ENCODE data around the gene PLAA.
"Not testable (repeated sequence)": the region's sequence is repeated elsewhere in the genome, so short reads cannot be mapped to it uniquely, and the experiment has no call there.

Gene PLAA

GRCh38 chr9:26928902-26929495 lies 18.0 kb downstream of the PLAA start:
- no peak for DNase-seq

GRCh38 chr9:26925609-26926008 lies 21.4 kb downstream of the PLAA start:
- no peak for DNase-seq

- no peak for DNase-seq
Measured at GRCh38 chr9:26919698-26920097, 27.3 kb downstream of the PLAA start.

GRCh38 chr9:26913138-26913668 lies 33.8 kb downstream of the PLAA start:
- DNase-seq: no peak

GRCh38 chr9:26904671-26905070 lies 42.4 kb downstream of the PLAA start:
- DNase-seq: no peak

- peak; percentile 41 for DNase-seq
Measured at GRCh38 chr9:26904070-26904469, 43.0 kb downstream of the PLAA start.

- peak; percentile 36 for DNase-seq
Measured at GRCh38 chr9:26893030-26893676, 53.9 kb downstream of the PLAA start.

- DNase-seq: peak; percentile 98
Measured at GRCh38 chr9:26892251-26893029, 54.6 kb downstream of the PLAA start, which contains the start of gene CAAP1. Gene CAAP1, minus strand, starts transcription at chr9:26892802. Its CDS starts 87 bp downstream, at chr9:26892715.

GRCh38 chr9:26891726-26892125 lies 55.3 kb downstream of the PLAA start:
- DNase-seq: peak; percentile 56

- DNase-seq: no peak
Measured at GRCh38 chr9:26888271-26888670, 58.8 kb downstream of the PLAA start.

GRCh38 chr9:26882154-26882553 lies 64.9 kb downstream of the PLAA start:
- no peak for DNase-seq

GRCh38 chr9:26880262-26880661 lies 66.8 kb downstream of the PLAA start:
- no peak for DNase-seq

GRCh38 chr9:26875155-26875554 lies 71.9 kb downstream of the PLAA start:
- not testable (repeated sequence) for DNase-seq

GRCh38 chr9:26870292-26870691 lies 76.8 kb downstream of the PLAA start:
- DNase-seq: no peak

- DNase-seq: peak; percentile 37
Measured at GRCh38 chr9:26863074-26863473, 84.0 kb downstream of the PLAA start.

GRCh38 chr9:26856413-26857032 lies 90.5 kb downstream of the PLAA start:
- peak; percentile 85 for DNase-seq

Data from NCI-H69 (cell line).